Cerebellar cortex (tissue), 1 donor: Measurements from ENCODE around the gene MRPL34.
"Not testable (repeated sequence)": the region's sequence is repeated elsewhere in the genome, so short reads cannot be mapped to it uniquely, and the experiment has no call there.

Experiments used
- DNase-seq: peaks from one replicate; pipeline ENCODE4 v3.0.0-alpha.2; 2015; ENCODE audit warnings: low spot score

Gene MRPL34

DNA sequence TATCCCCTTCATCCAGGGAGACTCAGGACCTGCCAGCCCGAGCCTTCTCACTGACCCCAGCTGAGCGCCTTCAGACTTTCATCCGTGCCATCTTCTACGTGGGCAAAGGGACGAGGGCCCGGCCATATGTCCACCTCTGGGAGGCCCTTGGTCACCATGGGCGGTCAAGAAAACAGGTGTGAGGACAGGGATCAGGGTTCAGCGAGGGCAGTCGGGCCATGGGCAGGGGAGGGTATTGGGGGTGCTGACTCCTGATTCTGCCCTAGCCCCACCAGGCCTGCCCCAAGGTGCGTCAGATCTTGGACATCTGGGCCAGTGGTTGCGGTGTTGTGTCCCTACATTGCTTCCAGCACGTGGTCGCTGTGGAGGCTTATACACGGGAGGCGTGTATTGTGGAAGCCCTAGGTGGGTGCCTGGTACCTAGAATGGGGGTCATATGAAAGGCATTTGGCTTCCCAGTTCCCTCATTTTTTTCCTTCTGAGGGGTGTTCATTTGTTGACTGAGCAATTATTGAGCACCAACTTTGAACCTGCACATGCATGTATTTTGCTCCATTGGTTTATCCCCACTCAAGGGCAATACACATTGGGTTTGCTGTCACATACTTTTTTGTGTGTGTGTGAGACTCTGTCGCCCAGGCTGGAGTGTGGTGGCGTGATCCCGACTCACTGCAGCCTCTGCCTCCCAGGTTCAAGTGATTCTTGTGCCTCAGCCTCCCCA, 20.1 kb upstream of the MRPL34 start:
- no peak for DNase-seq

DNA sequence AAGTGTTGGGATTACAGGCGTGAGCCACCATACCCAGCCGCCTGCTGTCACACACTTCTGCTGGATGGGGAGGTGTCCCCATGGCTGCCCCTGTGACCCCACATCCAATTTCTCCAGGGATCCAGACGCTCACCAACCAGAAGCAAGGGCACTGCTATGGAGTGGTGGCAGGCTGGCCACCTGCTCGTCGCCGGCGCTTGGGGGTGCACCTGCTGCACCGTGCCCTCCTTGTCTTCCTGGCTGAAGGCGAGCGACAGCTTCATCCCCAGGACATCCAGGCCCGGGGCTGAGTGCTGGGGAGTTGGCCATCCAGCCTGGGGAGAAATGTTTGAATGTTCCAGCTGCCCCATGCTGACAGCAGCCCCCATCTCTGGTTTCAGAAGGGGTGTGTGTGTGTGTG, 19.4 kb upstream of the MRPL34 start:
- DNase-seq: no peak

DNA sequence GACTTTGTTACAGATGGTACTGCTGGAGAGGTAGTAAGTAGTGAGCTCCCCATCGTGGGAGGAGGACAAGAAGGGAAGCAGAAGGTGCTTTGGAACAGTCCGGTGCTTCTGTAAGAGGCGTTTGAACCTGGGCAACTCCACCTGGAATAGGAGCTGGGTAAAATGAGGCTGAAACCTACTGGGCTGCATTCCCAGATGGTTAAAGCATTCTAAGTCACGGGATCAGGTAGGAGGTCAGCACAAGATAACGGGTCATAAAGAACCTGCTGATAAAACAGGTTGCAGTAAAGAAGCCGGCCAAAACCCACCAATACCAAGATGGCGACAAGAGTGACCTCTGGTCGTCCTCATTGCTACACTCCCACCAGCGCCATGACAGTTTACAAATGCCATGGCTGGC, 18.9 kb upstream of the MRPL34 start:
- DNase-seq: no peak

DNA sequence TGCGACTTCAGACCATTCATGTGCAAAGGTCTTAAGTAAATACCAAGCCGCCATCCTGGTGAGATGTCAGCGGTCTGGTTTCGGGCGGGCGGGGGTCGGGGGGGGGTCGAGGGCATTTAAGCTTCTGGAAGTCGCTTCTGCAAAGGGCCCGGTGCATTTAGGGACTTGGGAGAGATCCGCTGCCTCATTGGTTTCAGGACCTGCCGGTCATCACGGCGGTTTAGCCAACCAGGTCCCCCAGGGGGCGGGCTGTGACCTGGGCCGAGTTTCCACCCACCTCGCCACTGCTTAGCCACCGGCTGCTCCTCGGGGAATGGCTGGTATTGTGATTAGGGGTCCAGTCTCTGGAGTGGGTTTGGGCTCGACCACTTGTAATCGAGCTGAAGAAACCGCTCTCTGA, 16.2 kb upstream of the MRPL34 start:
- peak; percentile 66 for DNase-seq

DNA sequence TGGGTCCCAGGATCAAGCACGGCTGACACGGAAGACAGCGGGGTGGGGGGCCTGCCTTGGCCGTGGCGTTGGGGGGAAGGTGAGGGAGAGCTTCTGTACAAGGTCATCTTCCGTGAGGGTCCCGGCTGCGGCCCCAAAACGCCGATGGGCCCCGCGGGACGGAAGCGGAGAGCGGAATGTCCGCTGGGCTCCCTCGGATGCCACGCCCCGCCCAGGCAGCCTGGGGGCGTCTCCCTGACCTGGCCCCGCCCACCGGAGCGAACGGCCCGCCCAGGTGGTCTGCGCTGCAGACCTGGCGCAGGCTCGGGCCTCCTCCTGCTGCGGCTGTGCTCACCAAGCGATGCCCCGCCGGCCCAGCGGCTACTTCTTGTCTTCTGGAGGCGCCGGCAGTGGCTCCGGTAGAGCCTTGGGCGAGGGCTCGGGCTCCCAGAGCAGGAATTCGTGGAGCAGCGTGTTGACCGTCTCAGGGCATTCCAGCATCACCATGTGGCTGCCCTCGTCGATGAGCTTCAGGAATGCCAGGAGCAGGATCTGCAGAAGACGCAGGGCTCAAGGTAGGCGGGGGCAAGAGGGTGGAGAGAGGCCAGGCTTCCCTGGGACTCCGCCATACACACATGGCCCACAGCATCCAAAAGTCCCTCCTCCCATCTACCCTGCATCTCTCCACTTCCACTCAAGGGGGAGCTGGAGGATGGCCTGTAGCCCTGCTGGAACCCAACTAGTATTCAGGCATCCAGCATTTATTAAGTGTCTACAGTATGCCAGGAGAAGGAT, 13.2 kb upstream of the MRPL34 start:
- DNase-seq: peak; percentile 94

DNA sequence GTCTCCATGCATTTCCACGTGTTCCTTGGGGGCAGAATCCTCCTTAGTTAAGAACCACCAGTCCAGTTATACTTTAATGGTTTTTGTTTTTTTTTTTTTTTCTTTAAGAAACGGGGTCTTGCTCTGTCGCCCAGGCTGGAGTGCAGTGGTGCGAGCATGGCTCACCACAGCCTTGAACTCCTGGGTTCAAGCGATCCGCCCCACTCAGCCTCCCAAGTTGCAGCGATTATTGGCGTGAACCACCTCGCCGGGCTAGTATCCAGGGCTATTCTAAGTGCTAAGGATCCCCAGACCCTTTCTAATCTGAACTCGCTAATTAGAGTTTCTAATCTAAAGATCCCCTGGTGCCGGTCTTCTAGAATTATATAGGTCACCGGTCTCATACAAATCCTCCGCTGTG, 12.1 kb upstream of the MRPL34 start:
- no peak for DNase-seq

DNA sequence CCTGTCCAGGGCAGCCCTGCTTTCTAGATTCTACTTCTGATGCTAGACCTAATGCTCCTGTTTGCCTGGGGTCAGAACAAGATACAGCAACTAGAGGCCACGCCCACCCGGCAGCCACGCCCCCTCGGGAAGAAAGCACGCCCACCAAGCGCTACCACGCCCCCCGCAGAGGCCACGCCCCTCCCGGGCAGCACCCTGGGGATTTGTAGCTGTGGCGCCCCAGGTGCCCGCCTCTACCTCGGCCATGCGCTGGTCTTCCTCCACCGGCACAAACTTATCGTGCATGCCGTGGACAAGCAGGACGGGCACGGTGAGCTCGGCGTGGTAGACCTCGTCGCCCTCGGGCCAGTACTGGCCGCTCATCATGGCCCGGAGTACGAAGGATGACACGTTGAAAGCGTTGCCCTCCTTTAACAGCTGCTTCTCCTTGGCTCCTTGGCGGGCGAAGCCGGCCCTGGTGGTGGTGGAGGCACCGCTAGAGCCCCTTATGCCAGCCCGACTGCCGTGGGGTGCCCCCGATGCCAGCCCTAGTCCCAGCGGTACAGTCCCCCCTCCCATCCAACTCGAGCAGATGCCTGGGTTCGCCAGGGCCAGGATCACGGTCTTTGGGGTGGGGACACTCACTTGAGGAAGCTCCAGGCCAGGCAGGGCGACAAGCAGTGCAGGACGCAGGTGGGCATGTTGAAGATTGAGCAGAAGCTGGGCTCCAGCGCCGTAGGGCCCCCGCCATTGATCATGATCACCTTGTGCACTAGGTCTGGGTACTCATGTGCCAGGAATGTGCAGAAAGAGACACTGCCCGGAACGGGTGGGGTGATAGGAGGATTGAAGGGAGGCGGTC, 11.4 kb upstream of the MRPL34 start:
- no peak for DNase-seq

DNA sequence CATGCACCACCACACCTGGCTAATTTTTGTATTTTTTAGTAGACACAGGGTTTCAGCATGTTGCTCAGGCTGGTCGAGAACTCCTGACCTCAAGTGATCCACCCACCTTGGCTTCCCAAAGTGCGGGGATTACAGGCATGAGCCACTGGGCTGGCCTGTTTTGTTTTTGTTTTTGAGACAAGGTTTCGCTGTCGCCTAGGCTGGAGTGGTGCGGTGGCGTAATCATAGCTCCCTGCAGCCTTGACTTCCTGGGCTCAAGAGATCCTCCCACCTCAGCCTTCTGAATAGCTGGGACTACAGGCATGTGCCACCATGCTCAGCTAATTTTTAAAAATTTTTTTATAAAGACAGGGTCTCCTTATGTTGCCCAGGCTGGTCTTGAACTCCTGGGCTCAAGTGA, 10.1 kb upstream of the MRPL34 start:
- not testable (repeated sequence) for DNase-seq

DNA sequence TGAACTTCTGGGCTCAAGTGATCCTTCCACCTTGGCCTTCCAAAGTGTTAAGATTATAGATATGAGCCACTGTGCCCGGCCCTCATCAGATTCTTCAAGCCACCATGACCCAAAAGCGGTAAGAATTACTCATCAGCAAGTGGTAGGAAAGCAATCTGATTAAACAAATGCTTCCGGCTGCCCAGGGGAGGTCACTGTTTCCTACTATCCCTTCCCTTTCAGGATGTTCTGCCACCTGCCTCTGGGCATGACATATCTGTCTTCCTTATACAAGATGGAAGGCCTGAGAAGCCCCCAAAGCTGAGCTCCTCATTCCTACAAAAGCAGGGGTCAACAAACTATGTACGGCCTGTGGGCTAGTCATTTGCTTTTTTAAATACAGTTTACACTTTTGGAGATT, 9.4 kb upstream of the MRPL34 start:
- DNase-seq: no peak

DNA sequence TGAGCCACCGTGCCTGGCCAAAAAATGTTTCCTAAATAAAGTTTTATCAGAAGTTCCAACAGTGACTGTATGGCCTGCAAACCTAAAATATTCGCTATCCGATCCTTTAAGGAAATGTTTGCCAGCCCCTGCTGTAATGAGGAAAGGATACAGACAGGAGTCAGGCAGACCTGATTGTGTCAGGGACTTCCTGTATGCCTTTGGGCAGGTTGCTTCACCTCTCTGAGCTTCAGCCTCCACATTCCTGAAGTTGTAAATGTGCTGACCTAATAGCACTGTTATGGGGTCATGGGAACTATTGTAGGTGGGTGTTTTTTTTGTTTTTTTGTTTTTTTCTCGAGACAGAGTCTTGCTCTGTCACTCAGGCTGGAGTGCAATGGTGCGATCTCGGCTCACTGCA, 8.7 kb upstream of the MRPL34 start:
- no peak for DNase-seq

DNA sequence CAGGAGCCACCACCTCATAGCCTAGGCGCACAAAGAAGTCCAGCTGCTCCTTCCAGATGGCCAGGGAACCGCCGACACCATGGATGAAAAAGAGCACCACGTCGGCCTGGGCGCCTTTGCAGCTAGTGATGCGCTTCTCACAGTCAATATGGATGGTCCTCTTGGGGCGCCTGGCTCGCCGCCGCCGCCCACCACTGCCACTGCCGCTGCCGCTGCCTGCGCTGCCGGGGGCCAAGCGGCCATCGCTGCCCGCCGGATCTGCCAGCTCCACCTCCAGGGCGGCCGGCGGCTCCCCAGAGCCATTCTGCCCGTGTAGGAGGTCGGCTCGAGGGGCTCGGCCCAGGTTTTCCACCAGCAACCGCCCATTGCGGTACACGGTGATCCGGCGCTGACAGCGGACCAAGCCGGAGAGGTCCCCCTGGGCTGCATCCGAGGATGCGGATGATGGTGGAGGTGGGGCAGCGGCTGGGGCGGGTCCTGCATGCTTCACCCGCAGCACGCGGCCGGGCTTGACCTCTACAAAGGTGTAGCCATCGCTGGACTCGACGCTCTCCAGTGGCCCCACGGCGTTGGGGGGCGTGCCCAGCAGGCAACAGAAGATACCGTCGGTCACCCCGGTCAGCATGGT, 4.6 kb upstream of the MRPL34 start:
- no peak for DNase-seq

DNA sequence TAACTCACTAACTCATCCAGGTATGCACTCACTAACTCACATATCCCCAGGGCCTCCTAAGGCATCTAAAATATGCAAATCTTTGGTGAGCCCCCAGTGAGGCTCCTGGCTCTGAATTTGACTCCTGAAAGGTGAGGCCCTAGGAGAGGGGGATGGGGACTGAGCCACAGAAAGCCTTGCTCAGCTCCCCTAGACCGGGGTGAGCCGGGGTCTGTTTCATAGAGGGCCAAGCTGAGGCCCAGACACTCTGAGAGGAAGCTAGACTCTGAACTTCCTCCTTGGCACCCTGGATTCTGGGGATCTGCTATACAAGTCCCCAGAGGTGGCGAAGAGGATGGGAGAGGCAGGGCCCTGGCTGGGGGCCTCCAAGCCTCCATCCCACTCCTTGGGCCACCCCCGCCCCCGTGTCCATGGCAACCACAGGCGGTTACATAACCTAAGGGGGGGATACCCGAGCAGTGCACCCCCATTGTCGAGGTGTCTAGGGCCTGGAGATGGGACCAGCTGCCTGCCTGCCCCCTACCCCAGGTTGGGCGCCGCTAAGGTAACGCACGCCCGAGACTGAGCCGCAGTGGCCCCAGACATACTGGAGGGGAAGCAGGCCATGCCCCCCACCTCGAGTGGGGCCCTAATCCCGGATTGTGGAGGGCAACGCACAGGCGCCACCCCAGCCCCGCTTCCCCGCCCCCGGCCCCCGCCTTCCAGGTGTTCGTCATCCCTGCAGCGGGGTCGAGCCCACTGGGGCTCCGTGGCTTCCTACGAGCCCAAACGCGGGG, 3.1 kb upstream of the MRPL34 start:
- DNase-seq: no peak

DNA sequence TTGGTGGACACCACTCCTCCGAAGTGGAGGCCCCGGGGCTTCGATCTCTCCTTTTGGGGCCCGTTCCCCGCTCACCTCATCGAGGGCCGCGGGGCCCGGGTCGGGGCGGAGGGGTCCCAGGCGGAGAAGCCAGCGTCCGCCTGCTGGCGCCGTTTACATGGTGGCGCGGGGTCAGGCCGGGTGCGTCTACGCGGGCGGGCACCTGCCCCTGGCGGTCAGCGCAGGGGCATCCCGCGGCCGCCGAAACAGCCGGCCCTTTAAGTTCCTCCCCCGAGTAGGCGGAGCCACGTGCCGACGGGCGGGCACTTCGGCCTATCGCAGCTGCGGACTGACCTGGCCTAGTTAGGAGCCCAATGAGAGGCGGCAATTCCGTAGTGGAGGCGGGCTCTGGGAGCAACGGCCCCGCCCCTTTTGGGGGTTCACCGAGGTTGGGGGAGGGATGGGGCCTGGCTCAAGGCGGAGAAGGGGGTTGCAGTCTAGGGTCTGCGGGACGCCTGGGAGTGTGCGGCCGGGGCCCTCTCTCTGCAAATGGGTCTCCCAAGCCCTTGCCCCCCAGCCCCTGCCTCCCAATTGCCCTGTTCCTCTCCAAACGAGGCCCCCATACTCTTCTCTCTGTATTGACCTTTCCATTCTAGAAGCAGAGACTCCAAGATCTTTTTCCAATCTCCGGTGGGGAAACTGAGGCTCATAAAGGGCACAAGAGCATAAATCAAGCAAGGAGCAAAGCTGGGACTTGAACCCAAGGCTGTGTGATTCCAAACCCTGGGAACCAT, 2.3 kb upstream of the MRPL34 start, which contains the start of gene ABHD8:
ABHD8 (minus strand) TSS at position 259 of the 773 bp plus-strand sequence. CDS start 1,809 bp downstream, outside the sequence.
- peak; percentile 98 for DNase-seq

DNA sequence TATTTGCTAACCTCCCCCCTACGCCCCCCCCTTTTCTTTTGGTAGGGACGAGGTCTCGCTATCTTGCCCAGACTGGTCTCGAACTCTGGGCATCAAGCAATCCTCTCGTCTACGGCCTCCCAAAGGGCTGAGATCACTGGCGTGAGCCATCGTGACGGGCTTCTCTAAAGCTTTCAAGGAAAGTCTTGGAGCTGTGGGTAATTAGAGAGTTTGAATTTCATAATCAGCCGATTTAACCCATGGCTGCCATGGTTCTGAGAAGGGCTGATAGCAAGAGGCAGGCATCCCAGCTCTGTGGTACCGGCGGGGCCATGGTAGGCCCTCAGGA, 1.8 kb upstream of the MRPL34 start:
- no peak for DNase-seq

DNA sequence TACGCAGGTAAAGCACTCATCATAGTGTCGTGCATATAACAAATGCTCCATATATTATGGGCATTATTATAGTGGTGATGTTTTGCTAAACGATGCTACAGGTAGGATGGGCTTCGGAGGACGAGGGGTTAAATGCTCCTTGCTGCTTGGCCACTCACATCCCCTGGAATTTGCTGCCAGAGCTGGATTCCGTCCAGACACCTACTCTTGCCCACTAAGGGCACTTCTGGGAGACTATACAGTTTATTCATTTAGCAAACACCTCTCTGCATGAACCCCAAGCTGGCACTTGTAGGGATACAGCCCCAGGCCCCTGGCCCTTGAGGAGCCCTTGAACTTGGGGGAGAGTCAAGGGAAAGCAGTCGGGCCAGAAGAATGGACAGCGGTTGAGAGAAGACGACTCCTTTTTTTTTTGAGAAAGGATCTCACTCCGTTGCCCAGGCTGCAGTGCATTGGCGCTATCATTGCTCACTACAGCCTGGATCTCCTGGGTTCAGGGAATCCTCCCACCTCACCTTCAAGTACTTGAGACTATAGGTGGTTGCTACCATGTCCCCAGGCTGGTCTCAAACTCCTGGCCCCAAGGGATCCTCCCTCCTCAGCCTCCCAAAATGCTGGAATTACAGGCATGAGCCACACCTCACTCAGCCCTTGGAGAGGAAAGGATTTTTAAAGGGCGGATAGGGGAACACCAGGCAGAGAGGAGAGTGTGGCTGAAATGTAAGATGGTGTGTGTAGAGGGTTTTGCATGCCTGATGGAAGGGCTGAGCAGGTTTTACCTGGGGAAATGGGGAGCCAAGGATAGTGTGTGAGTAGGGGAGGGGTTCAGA, 1.1 kb upstream of the MRPL34 start:
- no peak for DNase-seq

DNA sequence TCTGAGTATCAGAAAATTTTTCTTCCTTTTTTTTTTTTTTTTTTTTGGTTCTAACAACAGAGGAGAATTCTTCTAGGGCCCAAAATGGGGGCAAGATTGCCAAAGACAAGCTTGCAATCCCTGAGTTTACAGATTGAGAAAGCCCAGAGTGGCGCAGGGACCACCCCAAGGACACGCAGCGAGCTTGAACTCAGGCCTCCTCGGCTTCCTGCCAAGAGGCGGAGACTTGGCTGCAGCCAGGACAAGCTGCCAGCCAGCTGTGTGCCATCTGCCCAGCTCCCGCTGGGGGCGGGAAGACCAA, 506 bp upstream of the MRPL34 start:
- DNase-seq: no peak

DNA sequence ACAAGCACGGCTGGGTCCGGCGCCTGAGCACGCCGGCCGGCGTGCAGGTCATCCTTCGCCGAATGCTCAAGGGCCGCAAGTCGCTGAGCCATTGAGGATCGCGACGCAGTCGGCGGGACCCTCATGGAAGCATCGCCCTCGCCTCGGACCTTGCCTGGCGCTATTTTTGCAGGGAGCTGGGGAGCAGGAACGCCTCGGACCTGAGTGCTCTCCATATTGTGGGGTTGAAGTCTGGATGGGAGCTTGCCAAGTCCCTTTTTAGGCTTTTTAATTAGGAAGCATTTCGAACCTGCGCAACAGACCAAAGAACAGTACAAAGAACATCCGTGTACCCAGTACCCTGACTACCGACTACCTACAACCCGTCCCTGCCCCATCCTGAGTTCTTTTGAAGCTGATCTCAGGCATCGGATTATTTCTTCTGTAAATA, 628 bp downstream of the MRPL34 start:
- DNase-seq: no peak

DNA sequence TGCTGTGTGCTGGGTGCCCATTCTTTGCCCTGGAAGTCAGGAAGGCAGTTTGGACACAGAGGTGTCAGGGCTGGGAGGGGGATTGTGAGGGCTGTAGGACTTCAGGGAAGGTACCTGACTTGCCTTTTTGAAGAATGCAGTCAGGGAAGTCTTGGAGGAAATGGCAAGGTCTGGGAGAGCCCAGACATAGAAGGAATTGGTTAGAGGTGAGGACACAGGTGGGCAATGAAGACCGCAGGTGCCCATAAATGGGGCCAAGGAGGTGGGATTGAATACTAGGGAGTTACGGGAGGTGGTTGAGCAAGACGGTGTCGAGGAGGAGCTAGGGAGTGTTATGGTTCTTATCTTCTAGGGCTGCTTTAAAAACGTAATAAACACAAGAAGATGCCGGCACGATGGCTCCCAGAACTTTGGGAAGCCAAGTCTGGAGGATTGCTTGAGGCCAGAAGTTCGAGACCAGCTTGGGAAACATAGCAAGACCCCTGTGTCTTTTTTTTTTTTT, 2.3 kb downstream of the MRPL34 start:
- no peak for DNase-seq

DNA sequence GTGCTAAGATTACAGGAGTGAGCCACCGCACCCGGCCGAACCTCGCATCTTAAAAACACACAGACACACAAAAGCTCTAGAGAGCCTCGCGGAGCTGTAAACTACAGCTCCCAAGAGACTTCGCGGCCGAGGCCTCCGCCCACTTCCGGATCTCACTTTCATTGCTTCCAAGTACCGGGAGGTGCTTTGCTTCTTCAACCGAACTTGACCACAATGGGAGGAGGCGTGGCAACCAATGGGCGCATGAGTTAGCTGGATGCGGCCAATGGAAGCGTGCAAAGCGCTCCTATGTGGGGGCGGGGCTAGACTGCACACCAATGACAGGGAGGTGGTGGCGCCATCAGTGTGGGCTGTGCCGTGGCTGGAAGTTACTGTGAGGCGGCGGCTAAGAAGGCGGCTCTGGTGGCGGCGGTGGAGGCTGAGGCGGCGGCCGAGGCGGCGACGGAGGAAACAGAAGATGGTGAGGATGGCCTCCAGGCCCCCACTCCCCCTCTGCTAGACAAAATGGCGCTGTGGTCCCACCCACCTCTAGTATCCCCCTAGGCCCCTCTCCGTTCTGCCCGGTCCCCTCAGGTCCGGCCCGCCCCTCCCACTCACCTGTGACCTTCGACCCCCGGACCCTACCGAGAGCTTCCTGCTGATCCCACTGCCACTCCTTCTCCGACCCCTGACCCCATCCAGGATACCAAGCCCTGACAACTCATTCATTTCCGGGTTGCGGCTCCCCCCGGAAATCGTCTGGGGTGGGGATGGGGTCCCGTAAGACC, 3.7 kb downstream of the MRPL34 start, which contains the start of gene DDA1:
DDA1 (plus strand) TSS at position 366 of the 767 bp plus-strand sequence; CDS start at position 458, 92 bp downstream.
- peak; percentile 100 for DNase-seq
